Astrocyte (in vitro differentiated cells and primary cell): ENCODE results near the gene ENOX1. TPM values are rescaled to one million over a fixed set of nuclear protein-coding genes. Genes with fewer than 3 reads are reported as not detected.
A peak's percentile ranks its signal among the peaks of the same experiment; 100 is the strongest.

Experiments used
- DNase-seq: peaks from one replicate; pipeline ENCODE4 v3.0.0-alpha.2; 2010; ENCODE audit warnings: low read depth
- FAIRE-seq: peaks from 2 replicates; lab custom pipeline; 2011; peaks lifted over from hg19 to GRCh38; lab: Jason Lieb, UNC
- H2AFZ ChIP-seq: 2 replicates; pipeline ENCODE4 v1.6.0; 2012; ENCODE audit warnings: low read depth, low read length, inconsistent platforms
- H3K27ac ChIP-seq: 2 replicates; pipeline ENCODE4 v1.5.1; 2011; ENCODE audit warnings: low read depth, low read length, inconsistent platforms
- H3K27me3 ChIP-seq: 2 replicates; pipeline ENCODE4 v1.6.0; 2011; ENCODE audit warnings: low read length, inconsistent platforms; ENCODE audit not compliant: insufficient read depth
- H3K36me3 ChIP-seq: 2 replicates; pipeline ENCODE4 v1.5.1; 2011; ENCODE audit warnings: low read length, inconsistent platforms; ENCODE audit not compliant: insufficient read depth
- H3K4me1 ChIP-seq: 2 replicates; pipeline ENCODE4 v1.5.1; 2011; ENCODE audit warnings: low read length, inconsistent platforms; ENCODE audit not compliant: insufficient read depth
- H3K4me2 ChIP-seq: 2 replicates; pipeline ENCODE4 v1.6.0; 2012; ENCODE audit warnings: low read length, inconsistent platforms
- H3K4me3 ChIP-seq: 2 replicates; pipeline ENCODE4 v1.5.1; 2011; ENCODE audit warnings: low read depth, mild to moderate bottlenecking, low read length, inconsistent platforms; ENCODE audit not compliant: insufficient read depth
- H3K79me2 ChIP-seq: 2 replicates; pipeline ENCODE4 v1.6.0; 2012; ENCODE audit warnings: mild to moderate bottlenecking, low read length, inconsistent platforms; ENCODE audit not compliant: insufficient read depth
- H3K9ac ChIP-seq: 2 replicates; pipeline ENCODE4 v1.6.0; 2012; ENCODE audit warnings: mild to moderate bottlenecking, low read length, inconsistent platforms
- H3K9me3 ChIP-seq: 2 replicates; pipeline ENCODE4 v1.5.1; 2012; ENCODE audit warnings: low read depth, mild to moderate bottlenecking, low read length, inconsistent platforms; ENCODE audit not compliant: insufficient read depth
- H4K20me1 ChIP-seq: 2 replicates; pipeline ENCODE4 v1.6.0; 2012; ENCODE audit warnings: low read length, inconsistent platforms; ENCODE audit not compliant: insufficient read depth
- H3K27ac Mint-ChIP-seq: one replicate; pipeline ENCODE4 v1.8.0; 2021; ENCODE audit warnings: mild to moderate bottlenecking, mixed read lengths; ENCODE audit not compliant: unreplicated experiment
- H3K27me3 Mint-ChIP-seq: one replicate; pipeline ENCODE4 v1.8.0; 2021; ENCODE audit warnings: low read depth, mixed read lengths; ENCODE audit not compliant: unreplicated experiment
- H3K36me3 Mint-ChIP-seq: one replicate; pipeline ENCODE4 v1.8.0; 2021; ENCODE audit warnings: low read depth, mixed read lengths; ENCODE audit not compliant: unreplicated experiment
- H3K4me1 Mint-ChIP-seq: one replicate; pipeline ENCODE4 v1.8.0; 2021; ENCODE audit warnings: low read depth, mixed read lengths; ENCODE audit not compliant: unreplicated experiment
- H3K4me3 Mint-ChIP-seq: one replicate; pipeline ENCODE4 v1.8.0; 2021; ENCODE audit warnings: mild to moderate bottlenecking, moderate library complexity, mixed read lengths; ENCODE audit not compliant: unreplicated experiment
- H3K9me3 Mint-ChIP-seq: one replicate; pipeline ENCODE4 v1.8.0; 2021; ENCODE audit warnings: mild to moderate bottlenecking, mixed read lengths; ENCODE audit not compliant: unreplicated experiment
- CTCF ChIP-seq: IDR thresholded peaks from 2 replicates; pipeline ENCODE4 v1.5.1; 2011; ENCODE audit warnings: low read depth, mild to moderate bottlenecking, inconsistent platforms, low read length, moderate library complexity; ENCODE audit not compliant: insufficient read depth
- EZH2 ChIP-seq: IDR thresholded peaks from 2 replicates; pipeline ENCODE4 v1.6.1; 2012; ENCODE audit warnings: mild to moderate bottlenecking, low read length, inconsistent platforms; ENCODE audit not compliant: insufficient read depth
- total RNA-seq: library from RNA; stranded (reverse); gene quantifications from 2 replicates; pipeline ENCODE4 v1.2.1, GENCODE V29; 2021

Gene ENOX1
- total RNA-seq, 1 donor from 2014 or later: 2.3 TPM

GRCh38 chr13:43802511-43802910 is 15.7 kb upstream of the ENOX1 start:
- FAIRE-seq (no peak), DNase-seq (no peak)
- Mint-ChIP-seq H3K27ac (no peak overlapping the region), H3K4me1 (peaks cover 6% of the 10 kb centered on the region), H3K9me3 (no peaks in the 10 kb centered on the region), H3K4me3 (no peak overlapping the region), H3K36me3 (no peaks in the 10 kb centered on the region), H3K27me3 (no peaks in the 10 kb centered on the region)
- Histone ChIP-seq H4K20me1 (no peaks in the 10 kb centered on the region), H3K4me3 (no peak overlapping the region), H3K27ac (no peak overlapping the region), H3K27me3 (peaks cover 2% of the 10 kb centered on the region), H3K9ac (no peak overlapping the region), H3K79me2 (no peaks in the 10 kb centered on the region), H3K4me2 (no peak overlapping the region), H2AFZ (no peak overlapping the region), H3K9me3 (no peaks in the 10 kb centered on the region), H3K36me3 (no peaks in the 10 kb centered on the region), H3K4me1 (peaks cover 6% of the 10 kb centered on the region)
- no peak for TF ChIP-seq EZH2
- TF ChIP-seq CTCF: no peak

DNA sequence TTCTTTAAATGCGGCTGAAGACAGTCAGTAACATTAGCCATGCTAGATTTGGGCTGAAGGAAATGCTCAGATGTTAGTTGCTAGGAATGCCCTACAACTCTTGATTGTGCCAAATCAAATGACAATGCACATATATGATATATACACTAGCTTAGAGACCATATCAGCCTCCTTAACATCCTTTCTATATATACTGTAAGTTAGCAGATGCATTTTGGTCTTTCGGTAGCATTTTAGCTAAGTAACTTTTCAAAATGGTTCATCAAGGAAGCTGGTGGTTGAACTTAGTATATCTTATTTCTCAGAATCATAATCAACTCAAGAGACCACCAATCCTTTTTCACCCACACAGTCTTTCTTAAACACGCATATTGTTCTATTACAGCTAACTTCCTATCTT is 14.1 kb upstream of the ENOX1 start:
- Histone ChIP-seq H3K27me3 (no peaks in the 10 kb centered on the region), H2AFZ (no peak overlapping the region), H3K4me1 (peaks cover 6% of the 10 kb centered on the region), H3K4me3 (no peak overlapping the region), H3K9me3 (no peaks in the 10 kb centered on the region), H3K9ac (no peak overlapping the region), H3K36me3 (no peaks in the 10 kb centered on the region), H3K4me2 (no peak overlapping the region), H3K27ac (no peak overlapping the region), H4K20me1 (no peaks in the 10 kb centered on the region), H3K79me2 (no peaks in the 10 kb centered on the region)
- TF ChIP-seq CTCF (no peak), EZH2 (no peak)
- H3K4me1 Mint-ChIP-seq: peaks cover 6% of the 10 kb centered on the region
- no peak overlapping the region for H3K4me3 Mint-ChIP-seq
- H3K36me3 Mint-ChIP-seq: no peaks in the 10 kb centered on the region
- H3K27me3 Mint-ChIP-seq: no peaks in the 10 kb centered on the region
- H3K27ac Mint-ChIP-seq: no peak overlapping the region
- no peaks in the 10 kb centered on the region for H3K9me3 Mint-ChIP-seq
- FAIRE-seq: peak; percentile 29
- DNase-seq: no peak

GRCh38 chr13:43799191-43799590 is 12.4 kb upstream of the ENOX1 start:
- Histone ChIP-seq H3K27me3 (peaks cover 2% of the 10 kb centered on the region), H4K20me1 (no peaks in the 10 kb centered on the region), H3K4me1 (no peaks in the 10 kb centered on the region), H3K9me3 (no peaks in the 10 kb centered on the region), H3K79me2 (no peaks in the 10 kb centered on the region), H3K4me3 (no peak overlapping the region), H3K9ac (no peak overlapping the region), H2AFZ (no peak overlapping the region), H3K27ac (no peak overlapping the region), H3K4me2 (no peak overlapping the region), H3K36me3 (no peaks in the 10 kb centered on the region)
- peaks cover under 1% of the 10 kb centered on the region for H3K4me1 Mint-ChIP-seq
- DNase-seq (no peak), FAIRE-seq (peak; percentile 56)
- H3K27ac Mint-ChIP-seq: no peak overlapping the region
- no peaks in the 10 kb centered on the region for H3K9me3 Mint-ChIP-seq
- no peak overlapping the region for H3K4me3 Mint-ChIP-seq
- H3K36me3 Mint-ChIP-seq: peaks cover 1% of the 10 kb centered on the region
- H3K27me3 Mint-ChIP-seq: no peaks in the 10 kb centered on the region
- no peak for TF ChIP-seq CTCF
- no peak for TF ChIP-seq EZH2
